K562 (cell line): ENCODE results near the gene TNFAIP3. TPM values are rescaled to one million over a fixed set of nuclear protein-coding genes. Genes with fewer than 3 reads are reported as not detected.

ENCODE experiments used
- ETV6 ChIP-seq, 3 experiments: fragments of 150-350 bp in 1 of 3; sonication (generic) in 1 of 3; formaldehyde crosslinking in 1 of 3; IDR thresholded peaks; 2 replicates each; pipeline versions ENCODE4 v1.6.1 to v1.8.0; 2014 to 2022; ENCODE audit warnings: borderline replicate concordance in 2 of 3, low read depth in 2 of 3, antibody characterized with exemption in 1 of 3, low read length in 1 of 3, mild to moderate bottlenecking in 1 of 3, missing genetic modification reagents in 1 of 3
- FOXJ2 ChIP-seq: fragments of 200-800 bp; sonication (Bioruptor generic); IDR thresholded peaks from 2 replicates; pipeline ENCODE4 v1.6.1; 2016; ENCODE audit warnings: missing genetic modification characterization, missing compliant biosample characterization
- FOXP1 ChIP-seq: sonication (generic); formaldehyde crosslinking; IDR thresholded peaks from 2 replicates; pipeline ENCODE4 v1.8.0; 2022; ENCODE audit warnings: mild to moderate bottlenecking, missing genetic modification reagents
- GABPB1 ChIP-seq: sonication (generic); formaldehyde crosslinking; IDR thresholded peaks from 2 replicates; pipeline ENCODE4 v1.8.0; 2022; ENCODE audit warnings: mild to moderate bottlenecking, missing genetic modification reagents
- GMEB1 ChIP-seq: fragments of 250-450 bp; sonication (Bioruptor Pico); IDR thresholded peaks from 2 replicates; pipeline ENCODE4 v1.4.0; 2020; ENCODE audit warnings: mild to moderate bottlenecking
- MNT ChIP-seq, 2 experiments: fragments of 450-650 bp; conservative IDR thresholded peaks; 2 replicates each; pipeline ENCODE4 v1.6.1; 2017; ENCODE audit warnings: mild to moderate bottlenecking in 2 of 2, moderate library complexity in 2 of 2
- POLR2AphosphoS2 ChIP-seq: IDR thresholded peaks from 2 replicates; pipeline ENCODE4 v1.6.1; 2012; ENCODE audit warnings: low read length, improper control_type of control experiment
- ZBTB7A ChIP-seq: IDR thresholded peaks from 2 replicates; pipeline ENCODE4 v1.6.1; 2011; ENCODE audit warnings: low read depth, mild to moderate bottlenecking, low read length, moderate library complexity, borderline replicate concordance; ENCODE audit not compliant: control insufficient read depth
- ZNF561 ChIP-seq: fragments of 450-650 bp; formaldehyde crosslinking; conservative IDR thresholded peaks from 2 replicates; pipeline ENCODE4 v1.4.0; 2020; ENCODE audit warnings: mild to moderate bottlenecking, moderate library complexity
- polyA plus RNA-seq, 8 experiments: library from polyadenylated mRNA; depleted of rRNA in 4 of 8; stranded (reverse) in 5 of 8; unstranded in 3 of 8; fragments of >200 nt; fragmentation: Nextera tagmentation in 2 of 8; fragmentation: Illumina TruSeq in 1 of 8; extraction: Ambion mirVana in 2 of 8; extraction: Trizol in 1 of 8; gene quantifications; 2 replicates each; pipeline versions ENCODE4 v1.2.1 to v1.2.3, GENCODE V29; 2011 to 2014; ENCODE audit warnings: inconsistent platforms in 1 of 8, missing spikeins in 1 of 8
- total RNA-seq, 7 experiments: library from RNA; depleted of rRNA in 6 of 7; stranded (reverse); fragments of >200 nt in 6 of 7; fragmentation: Illumina TruSeq in 2 of 7; extraction: Trizol in 2 of 7; gene quantifications; 2 replicates each; pipeline versions ENCODE4 v1.2.1 to v1.2.3, GENCODE V29; 2011 to 2021; ENCODE audit warnings: low replicate concordance in 1 of 7
- TF ChIP-seq, protein P1 (sequence below): sonication (generic); formaldehyde crosslinking; IDR thresholded peaks from 2 replicates; pipeline ENCODE4 v1.5.0; 2020; ENCODE audit warnings: missing genetic modification reagents
- TF ChIP-seq, protein P2 (sequence below): fragments of 200-800 bp; sonication (Bioruptor generic); IDR thresholded peaks from 2 replicates; pipeline ENCODE4 v1.6.1; 2017; ENCODE audit warnings: missing genetic modification characterization, missing compliant biosample characterization
- TF ChIP-seq, protein P3 (sequence below): fragments of 250-450 bp; sonication (Bioruptor Pico); IDR thresholded peaks from 2 replicates; pipeline ENCODE4 v1.4.0; 2020; ENCODE audit warnings: mild to moderate bottlenecking, moderate library complexity
- TF ChIP-seq, protein P4 (sequence below), 2 experiments: fragments of 150-350 bp in 1 of 2; IDR thresholded peaks; 2 replicates each; pipeline ENCODE4 v1.6.1; 2012 to 2016; ENCODE audit warnings: low read depth in 2 of 2, low read length in 2 of 2, mild to moderate bottlenecking in 1 of 2, moderate library complexity in 1 of 2

Gene TNFAIP3
- total and polyA plus RNA-seq, 9 of the 15 experiments (the other 6 are each of a cell fraction or from before 2014, with no cell fraction given), result 0.79 to 17.0 (median 6.4) TPM

GRCh38 chr6:137866914-137867684 is at the start of gene TNFAIP3 (continued):
- TF ChIP-seq MNT (conservative IDR thresholded peaks at IDR 0.05) (peak in 1 of 2 experiments; percentile 6; a peak in 1 of 4 replicates), ETV6 (IDR thresholded peaks at IDR 0.05; ENCODE audit: borderline replicate concordance in 1 of 2, low read depth in 2 of 2, low read length in 1 of 2) (peak in 1 of 2 experiments; percentile 7; a peak in 2 of 4 replicates), ETV6 (CRISPR knock-in tag; IDR thresholded peaks at IDR 0.05; ENCODE audit: borderline replicate concordance) (no peak), ZNF561 (CRISPR knock-in tag) (no peak), POLR2AphosphoS2 (peak; percentile 6; the same call in 1 of the 2 replicates), FOXP1 (CRISPR knock-in tag) (peak; percentile 92), GABPB1 (CRISPR knock-in tag) (peak; percentile 55; the same call in 1 of the 2 replicates), FOXJ2 (tag) (peak; percentile 73; the same call in 1 of the 2 replicates), ZBTB7A (peak; percentile 73; the same call in 1 of the 2 replicates), GMEB1 (peak; percentile 40; the same call in 1 of the 2 replicates)
- TF ChIP-seq, protein P1, sequence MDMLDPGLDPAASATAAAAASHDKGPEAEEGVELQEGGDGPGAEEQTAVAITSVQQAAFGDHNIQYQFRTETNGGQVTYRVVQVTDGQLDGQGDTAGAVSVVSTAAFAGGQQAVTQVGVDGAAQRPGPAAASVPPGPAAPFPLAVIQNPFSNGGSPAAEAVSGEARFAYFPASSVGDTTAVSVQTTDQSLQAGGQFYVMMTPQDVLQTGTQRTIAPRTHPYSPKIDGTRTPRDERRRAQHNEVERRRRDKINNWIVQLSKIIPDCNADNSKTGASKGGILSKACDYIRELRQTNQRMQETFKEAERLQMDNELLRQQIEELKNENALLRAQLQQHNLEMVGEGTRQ (CRISPR knock-in tag), result peak; percentile 92
- TF ChIP-seq, protein P2, sequence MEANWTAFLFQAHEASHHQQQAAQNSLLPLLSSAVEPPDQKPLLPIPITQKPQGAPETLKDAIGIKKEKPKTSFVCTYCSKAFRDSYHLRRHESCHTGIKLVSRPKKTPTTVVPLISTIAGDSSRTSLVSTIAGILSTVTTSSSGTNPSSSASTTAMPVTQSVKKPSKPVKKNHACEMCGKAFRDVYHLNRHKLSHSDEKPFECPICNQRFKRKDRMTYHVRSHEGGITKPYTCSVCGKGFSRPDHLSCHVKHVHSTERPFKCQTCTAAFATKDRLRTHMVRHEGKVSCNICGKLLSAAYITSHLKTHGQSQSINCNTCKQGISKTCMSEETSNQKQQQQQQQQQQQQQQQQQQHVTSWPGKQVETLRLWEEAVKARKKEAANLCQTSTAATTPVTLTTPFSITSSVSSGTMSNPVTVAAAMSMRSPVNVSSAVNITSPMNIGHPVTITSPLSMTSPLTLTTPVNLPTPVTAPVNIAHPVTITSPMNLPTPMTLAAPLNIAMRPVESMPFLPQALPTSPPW (CRISPR knock-in tag), result peak; percentile 96
- TF ChIP-seq, protein P3, sequence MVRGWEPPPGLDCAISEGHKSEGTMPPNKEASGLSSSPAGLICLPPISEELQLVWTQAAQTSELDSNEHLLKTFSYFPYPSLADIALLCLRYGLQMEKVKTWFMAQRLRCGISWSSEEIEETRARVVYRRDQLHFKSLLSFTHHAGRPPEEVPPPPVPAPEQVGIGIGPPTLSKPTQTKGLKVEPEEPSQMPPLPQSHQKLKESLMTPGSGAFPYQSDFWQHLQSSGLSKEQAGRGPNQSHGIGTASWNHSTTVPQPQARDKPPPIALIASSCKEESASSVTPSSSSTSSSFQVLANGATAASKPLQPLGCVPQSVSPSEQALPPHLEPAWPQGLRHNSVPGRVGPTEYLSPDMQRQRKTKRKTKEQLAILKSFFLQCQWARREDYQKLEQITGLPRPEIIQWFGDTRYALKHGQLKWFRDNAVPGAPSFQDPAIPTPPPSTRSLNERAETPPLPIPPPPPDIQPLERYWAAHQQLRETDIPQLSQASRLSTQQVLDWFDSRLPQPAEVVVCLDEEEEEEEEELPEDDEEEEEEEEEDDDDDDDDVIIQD, result 0 out of 2 replicates have a peak, but pooled peaks have one; percentile 55
- TF ChIP-seq, protein P4, sequence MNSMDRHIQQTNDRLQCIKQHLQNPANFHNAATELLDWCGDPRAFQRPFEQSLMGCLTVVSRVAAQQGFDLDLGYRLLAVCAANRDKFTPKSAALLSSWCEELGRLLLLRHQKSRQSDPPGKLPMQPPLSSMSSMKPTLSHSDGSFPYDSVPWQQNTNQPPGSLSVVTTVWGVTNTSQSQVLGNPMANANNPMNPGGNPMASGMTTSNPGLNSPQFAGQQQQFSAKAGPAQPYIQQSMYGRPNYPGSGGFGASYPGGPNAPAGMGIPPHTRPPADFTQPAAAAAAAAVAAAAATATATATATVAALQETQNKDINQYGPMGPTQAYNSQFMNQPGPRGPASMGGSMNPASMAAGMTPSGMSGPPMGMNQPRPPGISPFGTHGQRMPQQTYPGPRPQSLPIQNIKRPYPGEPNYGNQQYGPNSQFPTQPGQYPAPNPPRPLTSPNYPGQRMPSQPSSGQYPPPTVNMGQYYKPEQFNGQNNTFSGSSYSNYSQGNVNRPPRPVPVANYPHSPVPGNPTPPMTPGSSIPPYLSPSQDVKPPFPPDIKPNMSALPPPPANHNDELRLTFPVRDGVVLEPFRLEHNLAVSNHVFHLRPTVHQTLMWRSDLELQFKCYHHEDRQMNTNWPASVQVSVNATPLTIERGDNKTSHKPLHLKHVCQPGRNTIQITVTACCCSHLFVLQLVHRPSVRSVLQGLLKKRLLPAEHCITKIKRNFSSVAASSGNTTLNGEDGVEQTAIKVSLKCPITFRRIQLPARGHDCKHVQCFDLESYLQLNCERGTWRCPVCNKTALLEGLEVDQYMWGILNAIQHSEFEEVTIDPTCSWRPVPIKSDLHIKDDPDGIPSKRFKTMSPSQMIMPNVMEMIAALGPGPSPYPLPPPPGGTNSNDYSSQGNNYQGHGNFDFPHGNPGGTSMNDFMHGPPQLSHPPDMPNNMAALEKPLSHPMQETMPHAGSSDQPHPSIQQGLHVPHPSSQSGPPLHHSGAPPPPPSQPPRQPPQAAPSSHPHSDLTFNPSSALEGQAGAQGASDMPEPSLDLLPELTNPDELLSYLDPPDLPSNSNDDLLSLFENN (IDR thresholded peaks at IDR 0.05; ENCODE audit: low read depth in 2 of 2, low read length in 2 of 2), result peak in 1 of 2 experiments; percentile 68; a peak in 1 of 4 replicates
